Right forelimb (tissue), 1 donor: ENCODE results near the gene HSPA1A.
"Not testable (repeated sequence)": the region's sequence is repeated elsewhere in the genome, so short reads cannot be mapped to it uniquely, and the experiment has no call there.

Experiments
- DNase-seq: peaks from one replicate; pipeline ENCODE4 v3.0.0-alpha.2; 2018

HSPA1A gene

GRCh38 chr6:31781244-31782125 is 33.9 kb upstream of the HSPA1A start:
- no peak for DNase-seq

GRCh38 chr6:31782126-31782855 is 33.1 kb upstream of the HSPA1A start:
- no peak for DNase-seq

GRCh38 chr6:31784098-31784925 is 31.0 kb upstream of the HSPA1A start:
- DNase-seq = no peak

- DNase-seq = no peak
Observed at GRCh38 chr6:31785475-31785874, 29.9 kb upstream of the HSPA1A start.

- peak; percentile 72 for DNase-seq
Observed at GRCh38 chr6:31791324-31792089, 23.8 kb upstream of the HSPA1A start.

GRCh38 chr6:31792090-31792374 is 23.3 kb upstream of the HSPA1A start:
- DNase-seq = no peak

- DNase-seq = no peak
Observed at GRCh38 chr6:31792761-31793171, 22.6 kb upstream of the HSPA1A start.

- DNase-seq = not testable (repeated sequence)
Observed at GRCh38 chr6:31793927-31794245, 21.5 kb upstream of the HSPA1A start.

GRCh38 chr6:31794294-31794865 is 21.0 kb upstream of the HSPA1A start:
- DNase-seq = no peak

GRCh38 chr6:31794866-31795615 is 20.3 kb upstream of the HSPA1A start:
- DNase-seq = peak; percentile 58

GRCh38 chr6:31795616-31796298 is 19.6 kb upstream of the HSPA1A start, which contains the start of gene VARS1:
Gene VARS1, minus strand, starts transcription at chr6:31795752. Its CDS starts 535 bp downstream, at chr6:31795217.
- peak; percentile 93 for DNase-seq

- DNase-seq = no peak
Observed at GRCh38 chr6:31796993-31797385, 18.4 kb upstream of the HSPA1A start.

GRCh38 chr6:31797588-31797987 is 17.8 kb upstream of the HSPA1A start:
- no peak for DNase-seq

- no peak for DNase-seq
Observed at GRCh38 chr6:31799781-31800180, 15.6 kb upstream of the HSPA1A start.

- not testable (repeated sequence) for DNase-seq
Observed at GRCh38 chr6:31801031-31801927, 14.1 kb upstream of the HSPA1A start.

GRCh38 chr6:31805939-31806469 is 9.3 kb upstream of the HSPA1A start:
- DNase-seq = no peak

GRCh38 chr6:31806470-31807272 is 8.7 kb upstream of the HSPA1A start, which contains the start of gene LSM2:
Gene LSM2, minus strand, starts transcription at chr6:31806966. Its CDS starts 209 bp downstream, at chr6:31806757.
- DNase-seq = peak; percentile 97

GRCh38 chr6:31808599-31808998 is 6.7 kb upstream of the HSPA1A start:
- DNase-seq = not testable (repeated sequence)
